DMS 273 (cell line): ENCODE data around the gene DDX51.
"Not testable (repeated sequence)": the region's sequence is repeated elsewhere in the genome, so short reads cannot be mapped to it uniquely, and the experiment has no call there.

Experiments used
- DNase-seq: peaks from one replicate; lab custom pipeline; 2025; ENCODE audit not compliant: unreplicated experiment; lab: John Stamatoyannopoulos, UW

DDX51 gene

GRCh38 chr12:132141976-132142678 is 2.0 kb downstream of the DDX51 start:
- DNase-seq, result no peak

GRCh38 chr12:132140918-132141841 is 2.9 kb downstream of the DDX51 start:
- DNase-seq, result no peak

GRCh38 chr12:132140501-132140900 is 3.6 kb downstream of the DDX51 start:
- DNase-seq, result no peak

DNA sequence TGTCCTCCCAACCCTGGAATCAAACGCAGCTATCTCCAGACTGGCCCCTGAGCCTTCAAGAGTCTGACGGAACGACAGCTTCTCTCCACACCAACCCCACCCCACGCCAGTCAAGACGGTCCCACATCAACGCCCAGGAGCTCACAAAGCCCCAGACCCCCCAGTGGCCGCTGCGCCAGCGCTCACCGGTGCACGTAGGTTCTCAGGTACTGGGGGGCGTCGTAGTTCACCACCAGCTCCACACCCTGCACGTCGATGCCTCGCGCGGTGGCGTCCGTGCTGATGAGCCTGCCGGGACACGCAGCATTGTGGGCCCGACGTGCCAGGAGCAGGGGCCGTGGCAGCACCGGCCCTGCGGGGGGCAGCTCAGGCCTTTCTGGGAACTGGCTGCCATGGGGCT is 4.2 kb downstream of the DDX51 start:
- DNase-seq, result no peak

- DNase-seq, result no peak
Measured at GRCh38 chr12:132138941-132139871, 4.9 kb downstream of the DDX51 start.

GRCh38 chr12:132137483-132138125 is 6.5 kb downstream of the DDX51 start:
- DNase-seq, result no peak

- DNase-seq, result not testable (repeated sequence)
Measured at GRCh38 chr12:132136226-132136625, 7.9 kb downstream of the DDX51 start.

DNA sequence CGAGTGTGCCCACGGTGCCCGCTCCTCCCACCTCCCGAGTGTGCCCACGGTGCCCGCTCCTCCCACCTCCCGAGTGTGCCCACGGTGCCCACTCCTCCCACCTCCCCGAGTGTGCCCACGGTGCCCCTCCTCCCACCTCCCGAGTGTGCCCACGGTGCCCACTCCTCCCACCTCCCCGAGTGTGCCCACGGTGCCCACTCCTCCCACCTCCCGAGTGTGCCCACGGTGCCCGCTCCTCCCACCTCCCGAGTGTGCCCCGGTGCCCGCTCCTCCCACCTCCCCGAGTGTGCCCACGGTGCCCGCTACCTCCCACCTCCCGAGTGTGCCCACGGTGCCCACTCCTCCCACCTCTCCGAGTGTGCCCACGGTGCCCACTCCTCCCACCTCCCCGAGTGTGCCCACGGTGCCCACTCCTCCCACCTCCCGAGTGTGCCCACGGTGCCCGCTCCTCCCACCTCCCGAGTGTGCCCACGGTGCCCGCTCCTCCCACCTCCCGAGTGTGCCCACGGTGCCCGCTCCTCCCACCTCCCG is 9.4 kb downstream of the DDX51 start:
- not testable (repeated sequence) for DNase-seq

DNA sequence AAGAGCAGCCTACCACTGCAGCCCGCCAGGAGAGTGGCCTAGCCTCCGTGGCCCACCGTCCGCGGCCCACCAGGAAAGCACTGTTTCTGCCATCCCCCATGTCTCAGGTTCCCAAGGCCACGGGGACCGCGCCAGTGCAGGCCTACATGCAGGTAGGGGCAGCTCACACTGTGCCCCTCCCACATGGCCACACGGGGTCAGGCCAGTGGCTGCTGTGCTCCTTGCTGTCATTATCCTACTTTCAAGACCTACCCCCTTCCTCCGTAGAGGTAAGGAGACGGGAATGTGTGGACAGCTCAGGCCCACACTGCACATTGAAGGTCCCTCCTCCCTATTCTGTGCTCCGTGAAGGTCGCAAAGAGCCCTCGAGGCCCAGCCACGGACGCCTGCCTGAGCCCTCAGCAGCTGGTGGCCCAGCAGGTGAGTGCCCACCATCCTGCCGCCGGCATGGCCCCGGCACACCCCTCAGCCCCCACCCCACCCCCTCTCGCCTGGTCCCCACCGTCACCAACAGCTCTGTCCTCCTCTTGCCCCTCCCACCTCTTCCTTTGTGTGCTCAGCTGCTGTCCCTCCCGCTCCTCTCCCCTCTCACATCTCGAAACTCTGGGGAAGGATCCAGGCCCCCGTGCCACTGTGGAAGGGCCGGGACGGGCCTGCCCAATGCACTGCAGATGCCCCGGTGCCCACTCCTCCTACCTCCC is 10.0 kb downstream of the DDX51 start:
- DNase-seq, result peak; percentile 32

GRCh38 chr12:132132609-132133430 is 11.3 kb downstream of the DDX51 start:
- no peak for DNase-seq

DNA sequence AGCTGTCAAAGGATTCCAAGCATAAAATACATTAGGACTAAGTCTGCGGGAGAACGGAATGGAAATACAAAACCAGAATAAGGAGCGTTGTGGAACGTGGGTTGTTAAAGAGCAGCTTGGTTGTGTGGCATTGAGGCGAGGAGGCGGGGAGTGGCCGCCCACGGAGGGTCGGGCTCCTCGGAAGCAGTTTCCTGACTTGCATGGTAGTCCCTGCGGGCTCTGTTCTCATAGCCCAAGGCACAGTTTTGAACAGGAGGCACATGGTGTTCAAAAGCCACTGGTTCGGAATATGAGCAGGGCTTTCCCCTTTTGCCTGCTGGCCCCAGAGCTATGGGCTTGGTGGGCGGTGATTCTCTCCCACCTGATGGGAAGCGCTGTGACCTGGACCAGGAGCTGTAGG is 12.2 kb downstream of the DDX51 start:
- no peak for DNase-seq

- DNase-seq, result no peak
Measured at GRCh38 chr12:132131229-132131628, 12.9 kb downstream of the DDX51 start.

GRCh38 chr12:132130690-132131089 is 13.4 kb downstream of the DDX51 start:
- no peak for DNase-seq

DNA sequence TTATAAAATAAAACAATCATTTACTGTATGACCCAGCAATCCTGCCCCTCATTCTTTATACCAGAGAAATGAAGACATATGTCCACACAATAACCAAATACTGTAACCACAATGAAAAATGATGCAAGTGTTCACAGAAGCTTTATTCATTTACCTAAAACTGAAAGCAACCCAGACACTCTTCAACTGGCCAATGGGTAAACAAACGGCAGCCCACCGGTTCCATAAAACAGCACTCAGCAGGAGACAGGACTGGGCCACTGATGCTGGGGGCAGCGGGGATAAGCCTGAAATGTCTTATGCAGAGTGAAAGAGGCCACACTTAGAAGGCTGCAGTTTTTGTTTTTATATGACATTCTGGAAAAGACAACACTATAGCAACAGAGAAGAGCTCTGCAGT is 15.1 kb downstream of the DDX51 start:
- DNase-seq, result no peak

DNA sequence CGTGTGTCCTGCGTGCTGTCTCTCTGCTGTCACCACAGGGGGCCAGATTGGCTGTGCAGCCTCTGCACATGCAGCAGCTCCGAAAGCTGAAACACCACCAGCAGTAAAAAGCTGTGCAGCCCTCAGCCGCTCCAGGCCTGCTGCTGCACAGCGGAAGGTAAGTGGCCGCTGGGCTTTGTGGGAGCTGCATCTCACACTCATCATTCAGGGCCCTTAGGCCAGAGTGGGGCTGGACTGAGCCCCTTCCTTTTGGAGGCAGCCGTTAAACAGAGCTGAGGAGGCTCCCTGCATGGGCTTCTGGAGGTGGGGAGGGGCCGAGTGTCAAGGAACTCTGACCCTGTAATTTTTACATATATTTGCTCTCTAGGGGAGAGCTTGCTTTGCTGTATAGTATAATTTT is 17.1 kb downstream of the DDX51 start:
- no peak for DNase-seq

- no peak for DNase-seq
Measured at GRCh38 chr12:132125736-132126135, 18.4 kb downstream of the DDX51 start.

DNA sequence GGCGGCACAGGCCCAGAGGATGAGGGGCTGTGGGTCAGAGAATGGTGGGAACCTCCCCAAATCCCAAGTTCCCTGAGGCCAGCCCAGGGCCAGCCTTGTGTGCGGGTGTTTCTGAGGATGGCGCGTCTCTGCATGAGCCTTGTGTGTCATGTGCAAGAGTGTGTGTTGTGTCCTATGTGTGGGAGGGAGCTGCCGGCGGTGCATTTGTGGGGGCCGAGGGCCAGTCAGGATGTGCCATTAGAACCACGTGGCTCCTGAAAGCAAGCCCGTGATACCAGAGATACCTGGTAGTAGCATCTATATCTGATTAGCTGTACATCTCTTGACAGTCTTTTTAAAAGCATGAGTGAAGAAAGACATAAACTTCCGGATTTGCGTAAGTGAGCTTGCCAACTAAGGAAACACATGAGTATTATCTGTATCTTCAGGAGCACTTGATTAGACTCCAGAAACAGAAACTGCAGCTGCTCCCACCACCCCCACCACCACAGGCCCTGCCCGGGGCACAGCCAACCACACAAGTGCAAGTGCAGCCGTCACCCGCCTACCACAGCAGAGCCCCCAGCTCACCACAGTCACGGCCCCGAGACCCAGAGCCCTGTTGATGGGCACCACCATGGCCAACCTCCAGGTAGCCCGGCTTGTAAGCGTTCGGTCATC is 19.2 kb downstream of the DDX51 start:
- no peak for DNase-seq

DNA sequence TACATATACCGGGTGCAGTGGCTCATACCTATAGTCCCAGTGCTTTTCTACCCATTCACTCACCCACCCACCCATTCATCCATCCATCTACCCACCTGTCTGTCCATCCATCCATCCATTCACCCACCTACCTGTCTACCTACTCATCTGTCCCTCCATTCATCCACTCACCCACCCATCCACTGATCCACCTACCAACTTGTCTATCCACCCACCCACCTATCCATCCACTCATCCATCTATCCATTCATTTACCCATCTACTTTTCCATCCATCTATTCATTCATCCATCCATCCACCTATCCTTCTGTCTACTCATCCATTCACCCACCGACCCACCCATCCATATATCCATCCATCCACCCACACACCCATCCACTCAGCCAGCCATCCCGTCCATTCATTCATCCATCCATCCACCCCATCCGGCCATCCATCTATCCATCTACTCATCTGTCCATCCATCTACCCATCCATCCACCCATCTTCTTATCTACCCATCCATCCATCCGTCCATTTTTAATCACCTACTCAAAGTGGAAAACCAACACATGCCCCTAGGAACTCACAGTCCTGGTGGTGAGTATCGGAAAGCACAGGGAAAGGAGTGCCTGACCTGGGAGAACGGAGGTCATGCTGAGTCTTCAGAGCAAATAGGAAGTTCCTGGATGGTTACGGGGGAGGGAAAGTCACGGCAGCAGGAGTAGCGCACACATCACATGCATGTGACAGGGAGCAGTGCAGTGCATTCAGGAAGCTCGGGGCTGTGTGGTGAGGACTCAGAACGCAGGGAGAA is 20.0 kb downstream of the DDX51 start:
- no peak for DNase-seq
